Osteocyte (in vitro differentiated cells): ENCODE data around the gene PLD4. TPM values are rescaled to one million over a fixed set of nuclear protein-coding genes. Genes with fewer than 3 reads are reported as not detected.

Experiments
- DNase-seq: peaks from one replicate; pipeline ENCODE4 v3.0.0; 2021; ENCODE audit warnings: mixed read lengths; ENCODE audit not compliant: unreplicated experiment; ENCODE audit errors: extremely low spot score
- H3K27ac Mint-ChIP-seq: one replicate; pipeline ENCODE4 v1.8.0; 2021; ENCODE audit warnings: mild to moderate bottlenecking, mixed read lengths; ENCODE audit not compliant: unreplicated experiment
- H3K27me3 Mint-ChIP-seq: one replicate; pipeline ENCODE4 v1.8.0; 2021; ENCODE audit warnings: mixed read lengths; ENCODE audit not compliant: unreplicated experiment
- H3K36me3 Mint-ChIP-seq: one replicate; pipeline ENCODE4 v1.8.0; 2021; ENCODE audit warnings: mixed read lengths; ENCODE audit not compliant: unreplicated experiment
- H3K4me1 Mint-ChIP-seq: one replicate; pipeline ENCODE4 v1.8.0; 2021; ENCODE audit warnings: mixed read lengths; ENCODE audit not compliant: unreplicated experiment
- H3K4me3 Mint-ChIP-seq: one replicate; pipeline ENCODE4 v1.8.0; 2021; ENCODE audit warnings: mild to moderate bottlenecking, moderate library complexity, mixed read lengths; ENCODE audit not compliant: unreplicated experiment
- H3K9me3 Mint-ChIP-seq: one replicate; pipeline ENCODE4 v1.8.0; 2021; ENCODE audit warnings: mixed read lengths; ENCODE audit not compliant: unreplicated experiment
- total RNA-seq: library from RNA; stranded (reverse); gene quantifications from 2 replicates; pipeline ENCODE4 v1.2.1, GENCODE V29; 2021
- TF ChIP-seq, protein P1 (sequence below): fragments of 200-600 bp; sonication (generic); IDR thresholded peaks from 2 replicates; pipeline ENCODE4 v1.5.0; 2021; ENCODE audit warnings: antibody characterized with exemption, mild to moderate bottlenecking, moderate library complexity

PLD4 gene
- total RNA-seq, 1 donor from 2014 or later: 0.05 TPM

DNA sequence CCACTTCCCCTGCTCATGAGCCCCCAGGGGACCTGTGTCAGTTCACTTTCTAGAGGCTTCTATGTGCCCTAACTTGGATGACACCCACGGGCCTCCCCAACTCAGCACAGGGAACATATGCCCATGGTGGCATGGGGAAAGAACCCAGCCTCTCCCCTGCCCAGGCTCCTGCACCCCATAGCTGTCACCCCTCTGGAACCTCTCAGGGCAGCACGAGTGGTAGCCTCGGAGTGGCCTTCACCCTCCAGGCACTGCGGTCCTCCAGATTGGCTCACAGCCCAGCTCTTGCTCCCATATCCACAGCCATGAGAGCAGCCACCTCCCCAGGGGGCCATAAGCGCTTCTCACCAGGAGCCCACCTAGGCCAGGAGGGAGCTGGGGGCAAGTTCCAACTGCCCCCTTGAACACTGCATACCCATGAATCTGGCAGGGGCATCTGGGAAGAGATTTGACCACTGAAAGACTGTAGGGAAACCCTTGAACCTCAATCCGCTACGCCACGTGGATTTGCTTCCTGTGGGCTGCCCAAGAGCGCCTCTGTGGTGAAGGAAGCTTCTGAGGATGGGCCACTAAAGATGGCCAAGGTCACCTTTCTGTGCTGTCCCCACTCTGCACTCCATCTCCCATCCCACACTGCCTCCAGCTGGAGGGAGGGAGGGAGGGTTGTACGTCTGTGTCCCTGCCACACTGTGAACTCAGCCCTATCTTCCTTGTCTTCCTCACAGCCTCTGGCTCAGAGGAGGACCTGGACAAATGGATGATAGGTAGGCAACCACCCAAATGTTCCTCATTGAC is 11.9 kb downstream of the PLD4 start:
- Mint-ChIP-seq H3K4me3 (no peak overlapping the region), H3K27ac (no peak overlapping the region), H3K9me3 (no peaks in the 10 kb centered on the region), H3K4me1 (peaks cover 4% of the 10 kb centered on the region), H3K36me3 (peaks cover 5% of the 10 kb centered on the region), H3K27me3 (no peaks in the 10 kb centered on the region)
- no peak for DNase-seq
- TF ChIP-seq, protein P1, sequence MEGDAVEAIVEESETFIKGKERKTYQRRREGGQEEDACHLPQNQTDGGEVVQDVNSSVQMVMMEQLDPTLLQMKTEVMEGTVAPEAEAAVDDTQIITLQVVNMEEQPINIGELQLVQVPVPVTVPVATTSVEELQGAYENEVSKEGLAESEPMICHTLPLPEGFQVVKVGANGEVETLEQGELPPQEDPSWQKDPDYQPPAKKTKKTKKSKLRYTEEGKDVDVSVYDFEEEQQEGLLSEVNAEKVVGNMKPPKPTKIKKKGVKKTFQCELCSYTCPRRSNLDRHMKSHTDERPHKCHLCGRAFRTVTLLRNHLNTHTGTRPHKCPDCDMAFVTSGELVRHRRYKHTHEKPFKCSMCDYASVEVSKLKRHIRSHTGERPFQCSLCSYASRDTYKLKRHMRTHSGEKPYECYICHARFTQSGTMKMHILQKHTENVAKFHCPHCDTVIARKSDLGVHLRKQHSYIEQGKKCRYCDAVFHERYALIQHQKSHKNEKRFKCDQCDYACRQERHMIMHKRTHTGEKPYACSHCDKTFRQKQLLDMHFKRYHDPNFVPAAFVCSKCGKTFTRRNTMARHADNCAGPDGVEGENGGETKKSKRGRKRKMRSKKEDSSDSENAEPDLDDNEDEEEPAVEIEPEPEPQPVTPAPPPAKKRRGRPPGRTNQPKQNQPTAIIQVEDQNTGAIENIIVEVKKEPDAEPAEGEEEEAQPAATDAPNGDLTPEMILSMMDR: no peak

GRCh38 chr14:104937161-104937560 is 12.5 kb downstream of the PLD4 start:
- Mint-ChIP-seq H3K27me3 (no peaks in the 10 kb centered on the region), H3K4me3 (no peak overlapping the region), H3K27ac (no peak overlapping the region), H3K4me1 (peaks cover 4% of the 10 kb centered on the region), H3K36me3 (peaks cover 5% of the 10 kb centered on the region), H3K9me3 (no peaks in the 10 kb centered on the region)
- no peak for DNase-seq
- TF ChIP-seq, protein P1: no peak

GRCh38 chr14:104937694-104938365 is 13.2 kb downstream of the PLD4 start:
- H3K4me1 Mint-ChIP-seq: peaks cover 4% of the 10 kb centered on the region
- H3K36me3 Mint-ChIP-seq: peaks cover 10% of the 10 kb centered on the region
- H3K4me3 Mint-ChIP-seq: no peak overlapping the region
- H3K9me3 Mint-ChIP-seq: no peaks in the 10 kb centered on the region
- DNase-seq: no peak
- no peaks in the 10 kb centered on the region for H3K27me3 Mint-ChIP-seq
- TF ChIP-seq, protein P1: no peak
- H3K27ac Mint-ChIP-seq: no peak overlapping the region

DNA sequence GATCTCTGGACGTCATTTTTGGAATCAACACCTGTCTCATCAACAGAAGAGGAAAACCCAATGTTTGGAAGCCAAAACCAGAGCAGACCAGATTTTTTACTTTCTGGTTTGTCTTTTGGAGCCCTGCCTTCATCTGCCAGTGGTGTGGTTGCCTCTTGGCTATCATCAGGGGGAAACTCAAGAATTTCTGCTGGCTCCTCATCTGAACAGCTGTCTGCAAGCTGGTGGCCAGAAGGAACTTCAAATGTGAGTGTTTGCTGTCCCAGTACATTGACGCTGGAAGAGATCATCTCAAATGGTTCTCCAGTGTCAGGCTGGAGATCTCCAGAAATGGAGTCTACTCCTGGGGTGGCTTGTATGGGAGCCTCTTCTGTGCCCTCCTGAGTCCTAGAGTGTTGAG is 13.8 kb downstream of the PLD4 start:
- Mint-ChIP-seq H3K27me3 (no peaks in the 10 kb centered on the region), H3K36me3 (peaks cover 12% of the 10 kb centered on the region), H3K4me3 (no peak overlapping the region), H3K4me1 (peaks cover 4% of the 10 kb centered on the region), H3K27ac (no peak overlapping the region), H3K9me3 (no peaks in the 10 kb centered on the region)
- DNase-seq: no peak
- TF ChIP-seq, protein P1: no peak

GRCh38 chr14:104938960-104939359 is 14.3 kb downstream of the PLD4 start:
- TF ChIP-seq, protein P1: no peak
- H3K27me3 Mint-ChIP-seq: no peaks in the 10 kb centered on the region
- no peaks in the 10 kb centered on the region for H3K9me3 Mint-ChIP-seq

More at GRCh38 chr14:104938960-104939359, 14.3 kb downstream of the PLD4 start:
- peaks cover 13% of the 10 kb centered on the region for H3K36me3 Mint-ChIP-seq
- DNase-seq: no peak
- H3K4me1 Mint-ChIP-seq: peaks cover 4% of the 10 kb centered on the region
- no peak overlapping the region for H3K27ac Mint-ChIP-seq
- no peak overlapping the region for H3K4me3 Mint-ChIP-seq
